GM18907 (cell line): ENCODE data around the gene TGFB3.
"Not testable (repeated sequence)": the region's sequence is repeated elsewhere in the genome, so short reads cannot be mapped to it uniquely, and the experiment has no call there.

ENCODE experiments used
- ATAC-seq: cut with Tn5 transposase; IDR thresholded peaks from one replicate; pipeline ENCODE4 v1.9.1; 2021; ENCODE audit warnings: mild to moderate bottlenecking, moderate library complexity; ENCODE audit not compliant: unreplicated experiment

The TGFB3 gene

GRCh38 chr14:75981426-75982265 is at the start of gene TGFB3:
TSS of gene TGFB3 (minus strand) at chr14:75981995. CDS start at chr14:75980893, 1,102 bp downstream.
- ATAC-seq: peak; percentile 14

DNA sequence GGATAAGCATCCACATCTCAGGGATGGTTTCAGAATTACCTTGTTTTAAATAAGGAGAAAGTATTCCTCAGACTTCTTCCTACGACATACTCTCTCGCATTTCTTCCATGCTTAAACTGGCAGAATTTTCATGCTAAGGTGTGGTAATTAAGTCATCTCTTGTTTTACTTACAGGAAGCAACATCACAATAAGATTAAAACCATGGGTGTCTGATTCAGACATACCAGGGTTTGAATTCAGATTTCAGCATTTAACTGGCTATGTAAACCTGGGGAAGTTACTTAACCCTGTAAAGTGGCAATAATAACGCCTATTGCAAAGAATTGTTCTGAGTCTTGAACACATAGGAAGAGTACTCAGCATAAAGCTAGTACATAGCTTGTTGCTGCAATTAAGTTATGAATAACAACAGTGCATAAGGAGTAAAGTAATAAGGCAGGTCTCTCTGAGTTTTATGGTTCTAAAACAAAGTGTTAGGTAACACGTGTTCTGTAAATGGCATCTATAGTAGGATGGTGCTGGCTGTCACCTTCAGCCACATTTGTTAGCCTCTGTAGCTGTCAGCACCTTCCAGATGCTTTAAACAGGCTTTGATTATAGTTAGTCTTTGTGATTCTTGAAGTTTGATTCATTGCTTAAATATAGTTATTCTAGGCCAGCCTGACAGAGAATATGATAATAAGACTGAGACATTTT is 42.6 kb upstream of the TGFB3 start:
- no peak for ATAC-seq

DNA sequence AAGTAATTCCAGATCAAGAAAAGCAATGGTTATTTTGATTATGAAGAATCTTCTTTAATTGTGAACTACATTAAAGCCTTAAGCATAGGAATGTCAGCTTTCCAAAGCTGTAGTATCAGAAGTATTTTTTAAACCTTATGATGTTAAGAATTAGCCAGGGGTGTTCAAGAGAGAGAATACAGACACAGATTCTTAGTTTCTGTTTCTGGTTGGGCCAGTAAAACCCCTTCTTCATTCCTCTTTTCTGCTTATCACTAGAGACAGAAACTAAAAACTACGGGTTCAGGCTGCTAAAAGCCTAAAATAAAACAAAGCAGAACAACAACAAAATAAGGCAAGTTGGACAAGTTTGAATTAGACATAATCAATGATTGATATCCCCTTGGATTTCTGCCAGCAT is 42.0 kb upstream of the TGFB3 start:
- no peak for ATAC-seq

DNA sequence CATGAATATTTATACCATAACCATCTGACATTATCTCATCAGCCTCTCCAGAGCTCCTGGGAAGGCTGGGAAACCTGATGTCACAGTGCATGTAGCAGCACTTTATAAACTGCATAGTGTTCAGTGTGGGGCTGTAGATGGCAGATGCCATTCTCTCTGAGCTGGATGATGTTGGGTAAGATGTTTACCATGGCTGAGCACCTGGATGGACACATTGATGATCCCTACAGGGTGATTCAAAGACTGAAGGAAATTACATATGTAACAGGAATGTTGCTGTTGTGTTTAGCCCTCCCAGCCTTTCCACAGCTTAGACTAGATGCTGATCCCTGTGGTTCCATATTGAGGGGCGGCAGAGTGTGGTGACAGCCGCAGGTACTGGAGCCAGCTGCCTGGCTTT is 41.2 kb upstream of the TGFB3 start:
- ATAC-seq: no peak

DNA sequence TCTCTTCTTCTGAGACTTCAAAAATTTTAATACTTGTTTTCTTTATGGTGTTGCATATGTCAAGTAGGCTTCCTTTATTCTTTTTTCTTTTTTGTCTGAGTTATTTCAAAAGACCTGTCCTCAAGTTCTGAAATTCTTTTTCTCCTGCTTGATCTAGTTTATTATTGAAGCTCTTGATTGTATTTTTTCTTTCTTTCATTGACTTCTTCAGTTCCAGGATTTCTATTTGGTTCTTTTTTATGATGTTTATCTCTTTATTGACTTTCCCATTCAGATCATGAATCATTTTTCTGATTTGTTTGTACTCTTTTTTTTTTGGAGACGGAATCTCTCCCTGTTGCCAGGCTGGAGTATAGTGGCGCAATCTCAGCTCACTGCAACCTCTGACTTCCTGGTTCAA is 37.9 kb upstream of the TGFB3 start:
- no peak for ATAC-seq

- ATAC-seq: no peak
These were observed 33.9 kb upstream of the TGFB3 start for GRCh38 chr14:76015668-76016067.

- ATAC-seq: no peak
These were observed 33.4 kb upstream of the TGFB3 start for GRCh38 chr14:76015191-76015590.

GRCh38 chr14:76012354-76012753 is 30.6 kb upstream of the TGFB3 start:
- ATAC-seq: no peak

GRCh38 chr14:76011930-76012329 is 30.1 kb upstream of the TGFB3 start:
- ATAC-seq: no peak

DNA sequence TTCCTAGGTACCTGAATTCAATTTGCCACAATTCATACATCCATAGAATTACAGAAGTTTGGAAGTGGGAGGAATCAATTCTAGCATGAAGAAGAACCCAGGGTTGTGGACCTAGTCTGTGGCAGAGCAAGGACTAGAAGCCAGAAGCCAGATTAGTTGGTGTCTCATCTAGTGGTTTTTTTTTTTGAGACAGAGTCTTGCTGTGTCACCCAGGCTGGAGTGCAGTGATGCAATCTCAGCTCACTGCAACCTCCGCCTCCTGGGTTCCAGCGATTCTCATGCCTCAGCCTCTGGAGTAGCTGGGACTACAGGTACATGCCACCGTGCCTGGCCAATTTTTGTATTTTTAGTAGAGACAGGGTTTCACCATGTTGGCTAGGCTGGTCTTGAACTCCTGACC is 27.8 kb upstream of the TGFB3 start:
- not testable (repeated sequence) for ATAC-seq

DNA sequence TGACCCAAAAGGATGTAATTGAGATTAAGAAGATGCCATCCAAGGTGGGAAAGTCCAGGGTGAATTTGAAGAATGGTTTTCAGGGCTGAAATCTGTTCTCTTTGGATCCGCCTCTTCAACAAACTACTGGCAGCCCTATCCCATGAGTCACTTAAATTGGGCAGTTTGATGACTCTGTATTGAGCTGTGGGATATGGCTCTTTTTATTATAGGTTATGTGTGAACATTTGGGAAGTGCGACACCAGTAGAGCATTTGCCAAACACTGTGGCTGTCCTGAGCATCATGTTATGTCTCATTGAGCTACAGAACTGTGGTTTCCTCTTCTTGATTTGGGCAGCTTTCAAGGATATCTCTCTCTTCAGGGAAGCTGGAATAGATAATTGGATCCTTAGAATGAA is 26.1 kb upstream of the TGFB3 start:
- ATAC-seq: no peak

- no peak for ATAC-seq
These were observed 25.6 kb upstream of the TGFB3 start for GRCh38 chr14:76007379-76007778.

DNA sequence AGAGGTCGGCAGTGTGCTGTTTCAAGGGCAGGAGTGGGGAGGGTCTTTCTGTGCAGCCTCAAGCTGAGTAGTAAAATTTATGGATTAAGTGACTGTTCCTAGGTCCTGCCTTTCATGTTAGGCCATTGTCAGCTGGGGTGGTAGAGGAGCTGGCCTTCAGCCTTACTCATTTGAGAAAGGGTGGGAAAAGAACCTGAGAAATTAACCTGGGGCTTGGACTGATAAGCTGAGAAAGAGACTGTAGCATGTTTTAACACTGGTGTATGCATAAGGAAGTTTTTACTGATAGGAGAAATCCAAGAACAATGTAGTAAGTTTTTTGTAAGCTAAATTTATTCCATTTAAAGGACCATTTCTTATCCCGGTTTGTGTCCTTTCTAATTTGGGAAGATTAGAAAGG is 24.5 kb upstream of the TGFB3 start:
- ATAC-seq: no peak

DNA sequence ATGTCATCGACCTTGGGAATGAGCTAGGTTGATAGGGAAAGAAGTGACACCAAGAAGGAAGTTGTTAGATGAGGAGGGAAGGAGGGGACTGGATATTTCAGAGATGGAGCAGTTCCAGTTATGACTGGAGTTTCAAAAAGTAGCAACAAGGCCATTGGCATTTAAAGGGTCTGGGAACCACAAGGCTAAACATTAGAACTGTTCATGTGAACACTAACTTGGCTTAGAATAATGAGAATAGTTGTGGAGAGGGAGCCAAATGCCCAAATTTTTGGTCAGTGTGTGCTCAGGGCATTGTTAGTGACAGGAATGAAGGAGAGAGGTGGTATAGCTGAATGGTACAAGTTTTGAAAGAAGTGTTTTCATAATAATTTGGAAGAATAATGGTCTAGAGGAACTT is 20.6 kb upstream of the TGFB3 start:
- no peak for ATAC-seq

DNA sequence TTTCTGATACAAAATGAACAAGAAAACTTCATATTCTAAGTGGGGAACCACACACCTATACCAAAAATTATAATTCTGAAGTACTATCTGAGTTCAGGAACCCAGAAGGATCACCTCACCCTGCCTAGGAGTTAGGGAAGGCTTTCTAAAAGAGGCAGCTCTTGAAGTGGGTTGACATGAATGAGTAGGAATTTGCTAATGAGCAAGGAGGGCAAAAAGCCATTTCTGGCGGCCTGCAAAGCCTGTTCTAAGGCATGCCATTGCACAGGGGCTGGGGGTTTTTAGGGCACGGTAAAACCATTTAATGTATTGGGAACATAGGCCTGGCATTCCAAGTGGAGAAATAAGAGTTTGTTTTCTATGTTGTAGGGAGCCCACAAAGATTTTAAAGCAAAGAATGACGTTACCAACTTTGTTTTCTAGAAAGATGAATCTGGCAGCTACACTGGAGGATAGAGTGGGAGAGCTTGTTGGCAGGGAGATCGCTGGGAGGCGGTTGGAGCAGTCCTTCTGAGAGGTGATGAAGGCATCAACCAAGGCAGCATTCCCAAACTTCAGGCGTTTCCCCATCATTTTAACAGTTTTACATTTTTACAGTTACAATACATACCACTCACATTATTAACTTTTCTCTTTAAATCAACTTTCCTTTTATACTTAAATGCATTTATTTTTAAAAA is 17.9 kb upstream of the TGFB3 start:
- ATAC-seq: no peak

DNA sequence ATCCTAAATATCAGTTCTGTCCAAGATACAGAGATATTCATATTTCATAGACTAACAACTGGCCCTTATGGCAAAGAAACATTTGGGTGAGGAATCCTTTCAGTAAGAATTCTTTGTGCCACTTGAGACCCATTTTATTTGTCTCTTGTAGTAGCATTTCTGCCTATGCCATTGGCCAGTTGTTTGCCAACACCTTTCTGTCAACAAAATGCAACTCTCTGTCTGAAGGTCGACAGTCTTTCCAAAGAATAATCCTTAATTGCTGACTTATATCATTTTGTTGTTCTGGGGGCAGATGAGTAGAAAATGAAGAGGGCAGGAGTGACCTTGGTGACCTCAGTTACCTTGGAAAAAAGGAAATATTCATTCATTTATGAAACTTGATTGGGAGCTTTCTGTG is 14.7 kb upstream of the TGFB3 start:
- ATAC-seq: no peak

- ATAC-seq: no peak
These were observed 13.7 kb upstream of the TGFB3 start for GRCh38 chr14:75995372-75996041.

GRCh38 chr14:75993567-75994041 is 11.8 kb upstream of the TGFB3 start:
- peak; percentile 84 for ATAC-seq

DNA sequence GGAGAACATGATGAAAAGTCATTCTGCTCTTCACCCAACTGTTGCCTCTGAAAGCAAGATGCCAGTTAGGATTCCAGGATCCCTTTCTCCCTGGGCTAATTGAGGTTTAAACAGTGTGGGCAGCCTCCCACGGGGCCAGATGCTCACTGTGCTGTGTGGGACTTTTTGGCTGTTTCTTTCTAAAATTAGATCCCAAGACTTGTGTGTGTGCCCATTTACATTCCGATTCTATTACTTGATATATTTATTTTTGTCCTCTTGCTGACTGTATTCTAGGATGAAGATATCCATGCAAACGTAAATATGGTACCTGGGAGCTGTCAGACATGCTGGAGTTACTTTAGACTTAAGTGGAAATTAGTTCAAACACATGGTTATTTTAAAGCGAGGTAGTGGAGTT is 10.0 kb upstream of the TGFB3 start:
- ATAC-seq: no peak

- no peak for ATAC-seq
These were observed 8.5 kb upstream of the TGFB3 start for GRCh38 chr14:75990297-75990696.

GRCh38 chr14:75989134-75989533 is 7.3 kb upstream of the TGFB3 start:
- ATAC-seq: no peak
